HG02943 (cell line): ENCODE measurements around the gene ABTB1.
"Not testable (repeated sequence)": the region's sequence is repeated elsewhere in the genome, so short reads cannot be mapped to it uniquely, and the experiment has no call there.

Source experiments
- ATAC-seq: cut with Tn5 transposase; IDR thresholded peaks from one replicate; pipeline ENCODE4 v1.9.1; 2021; ENCODE audit warnings: mild to moderate bottlenecking, low read depth, moderate library complexity; ENCODE audit not compliant: unreplicated experiment

Gene ABTB1

DNA sequence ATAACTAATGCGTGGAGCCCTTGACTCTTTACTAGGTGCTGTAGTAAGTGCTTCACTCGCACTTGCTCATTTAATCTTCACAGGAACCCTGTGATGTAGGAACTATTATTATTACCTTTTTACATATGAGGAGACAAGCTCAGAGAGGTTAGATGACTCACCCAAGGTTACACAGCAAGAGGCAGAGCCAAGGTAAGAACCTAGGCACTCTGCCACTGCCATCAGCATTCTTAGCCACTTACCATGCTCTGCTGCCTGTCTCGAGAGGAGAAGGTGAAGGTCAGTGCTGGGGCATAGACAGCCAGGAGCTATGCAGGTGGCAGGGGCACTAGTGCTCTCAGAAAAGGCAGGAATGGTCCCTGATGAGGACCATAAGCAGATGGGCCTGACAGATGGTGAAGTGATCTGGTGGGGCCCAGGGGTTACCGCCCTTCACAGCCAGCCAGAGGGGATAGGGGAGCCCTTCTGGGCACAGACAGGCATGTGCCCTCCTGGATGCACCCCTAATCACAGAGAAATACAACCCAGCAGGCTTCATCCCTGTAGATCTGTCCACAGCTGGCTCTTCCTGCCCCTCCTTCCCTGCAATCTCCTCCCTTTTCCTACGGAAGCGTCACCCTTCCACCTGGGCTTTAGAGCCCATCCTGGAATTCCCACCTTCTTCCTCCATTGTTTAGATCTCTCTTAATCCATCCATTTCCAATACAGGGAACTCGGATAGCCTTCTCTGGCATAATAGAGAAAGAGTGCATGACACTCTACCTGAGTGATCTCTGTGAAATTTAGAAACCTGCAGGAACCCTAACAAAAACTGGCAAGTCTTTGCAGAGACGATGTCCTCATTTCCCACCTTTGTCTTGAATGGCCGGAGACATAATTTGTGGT, 26.9 kb downstream of the ABTB1 start:
- ATAC-seq, result no peak

GRCh38 chr3:127700406-127700805, 27.7 kb downstream of the ABTB1 start:
- no peak for ATAC-seq

DNA sequence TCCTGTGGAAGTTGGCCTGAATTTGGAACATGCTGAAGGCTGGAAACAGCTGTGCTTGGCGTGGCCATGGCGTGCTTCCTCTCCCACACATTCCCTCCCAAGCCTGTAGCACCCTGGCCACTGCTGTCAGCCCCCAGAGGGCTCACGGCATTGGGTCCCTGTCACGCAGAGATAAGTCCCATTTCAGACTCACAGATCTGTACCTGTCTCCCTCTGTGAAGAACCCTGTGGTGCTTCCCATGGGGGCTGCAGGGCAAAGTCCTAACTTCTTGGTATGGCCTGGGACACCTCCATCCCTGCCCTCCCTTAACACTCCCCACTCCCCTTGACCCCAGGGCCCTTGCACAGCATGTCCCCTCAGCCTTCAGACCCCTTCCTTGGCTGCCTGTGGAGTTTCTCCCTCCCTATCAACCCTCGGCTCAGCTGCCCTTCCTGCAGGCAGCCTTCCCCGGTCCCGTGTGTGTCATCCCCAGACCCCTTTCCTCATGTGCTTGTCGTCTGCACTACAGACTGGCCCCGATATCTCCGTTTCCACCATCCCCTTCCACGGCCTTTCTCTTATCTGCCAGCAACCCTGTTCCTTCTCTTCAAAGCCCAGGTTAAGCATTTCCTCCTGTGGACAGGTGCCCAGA, 28.6 kb downstream of the ABTB1 start:
- ATAC-seq, result no peak

- no peak for ATAC-seq
Observed at GRCh38 chr3:127702151-127702578, 29.4 kb downstream of the ABTB1 start.

- not testable (repeated sequence) for ATAC-seq
Observed at GRCh38 chr3:127704840-127705239, 32.1 kb downstream of the ABTB1 start.

DNA sequence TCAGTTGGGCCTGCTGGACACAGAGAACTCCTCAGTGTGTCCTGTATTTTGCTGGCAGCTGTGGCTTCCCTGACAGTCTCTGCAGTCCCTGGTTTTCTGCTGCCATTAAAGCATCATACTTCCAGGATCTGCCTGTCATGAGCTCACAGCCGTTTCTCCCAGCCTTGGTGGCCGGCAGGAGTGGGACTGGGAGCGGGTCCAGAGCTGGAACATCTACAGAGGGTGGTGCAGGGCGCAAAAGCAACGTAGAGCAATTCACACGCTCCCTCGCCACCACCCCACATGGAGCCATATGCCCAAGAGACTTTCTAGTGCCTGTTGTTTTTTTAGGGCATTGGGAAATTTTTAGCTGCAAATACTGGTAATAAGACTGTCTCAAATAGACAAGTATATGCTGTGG, 33.6 kb downstream of the ABTB1 start:
- ATAC-seq, result no peak

DNA sequence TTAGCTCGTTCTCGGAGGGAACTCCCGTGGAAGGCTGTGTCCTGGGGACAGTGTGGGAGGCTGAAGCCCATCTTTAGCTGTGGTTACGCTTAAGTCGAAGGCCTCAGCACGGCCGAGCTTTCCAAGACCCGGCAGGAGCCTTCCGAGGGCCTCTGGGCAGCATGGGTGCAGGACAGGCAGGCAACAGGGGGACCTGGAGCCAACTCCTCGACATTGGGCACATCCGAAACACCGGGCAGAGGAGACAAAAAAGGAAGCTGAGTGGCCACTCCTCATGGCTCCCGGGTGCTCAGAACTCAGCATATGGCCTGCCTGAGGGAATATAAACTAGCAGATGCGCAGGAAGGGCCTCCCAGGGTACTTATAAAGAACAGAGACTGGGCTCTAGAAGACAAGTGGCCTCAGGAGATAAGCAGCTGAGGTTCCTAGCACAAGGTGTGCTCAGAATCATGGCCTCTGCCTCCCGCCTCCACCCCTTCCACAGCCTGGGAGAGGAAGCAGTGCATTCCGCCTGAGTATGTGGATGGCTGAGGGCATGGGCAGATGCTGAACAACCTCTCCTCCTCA, 34.1 kb downstream of the ABTB1 start:
- ATAC-seq, result no peak

DNA sequence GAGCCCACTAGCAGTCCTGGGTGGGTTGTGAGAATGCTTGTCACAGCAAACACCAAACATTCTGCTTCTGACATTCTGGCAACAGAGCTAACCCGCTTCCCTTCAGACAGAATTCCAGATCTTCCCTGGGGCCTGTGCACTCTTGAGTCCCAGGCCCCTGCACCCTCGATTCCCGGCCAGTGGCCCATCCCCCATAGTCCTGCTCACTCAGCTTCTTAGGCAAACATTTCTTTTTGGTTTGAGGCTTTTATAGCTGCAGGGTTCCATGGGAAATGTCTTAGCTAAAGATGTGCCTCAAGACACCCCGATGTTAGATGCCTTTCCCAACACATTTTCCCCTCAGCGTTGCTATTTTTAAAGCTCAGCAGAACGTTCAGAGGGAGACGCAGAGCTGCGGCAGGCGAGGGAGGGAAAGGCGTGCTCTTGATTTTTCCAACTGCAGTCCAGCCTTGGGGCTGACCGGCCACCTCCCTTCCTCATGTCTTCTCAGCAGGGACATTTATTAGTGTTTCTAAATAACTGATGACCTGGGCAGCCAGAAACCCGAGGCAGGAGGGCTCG, 35.2 kb downstream of the ABTB1 start:
- no peak for ATAC-seq

- ATAC-seq, result no peak
Observed at GRCh38 chr3:127708837-127709236, 36.1 kb downstream of the ABTB1 start.

GRCh38 chr3:127709320-127710060, 36.7 kb downstream of the ABTB1 start:
- ATAC-seq, result no peak

- ATAC-seq, result no peak
Observed at GRCh38 chr3:127710155-127710941, 37.6 kb downstream of the ABTB1 start.

DNA sequence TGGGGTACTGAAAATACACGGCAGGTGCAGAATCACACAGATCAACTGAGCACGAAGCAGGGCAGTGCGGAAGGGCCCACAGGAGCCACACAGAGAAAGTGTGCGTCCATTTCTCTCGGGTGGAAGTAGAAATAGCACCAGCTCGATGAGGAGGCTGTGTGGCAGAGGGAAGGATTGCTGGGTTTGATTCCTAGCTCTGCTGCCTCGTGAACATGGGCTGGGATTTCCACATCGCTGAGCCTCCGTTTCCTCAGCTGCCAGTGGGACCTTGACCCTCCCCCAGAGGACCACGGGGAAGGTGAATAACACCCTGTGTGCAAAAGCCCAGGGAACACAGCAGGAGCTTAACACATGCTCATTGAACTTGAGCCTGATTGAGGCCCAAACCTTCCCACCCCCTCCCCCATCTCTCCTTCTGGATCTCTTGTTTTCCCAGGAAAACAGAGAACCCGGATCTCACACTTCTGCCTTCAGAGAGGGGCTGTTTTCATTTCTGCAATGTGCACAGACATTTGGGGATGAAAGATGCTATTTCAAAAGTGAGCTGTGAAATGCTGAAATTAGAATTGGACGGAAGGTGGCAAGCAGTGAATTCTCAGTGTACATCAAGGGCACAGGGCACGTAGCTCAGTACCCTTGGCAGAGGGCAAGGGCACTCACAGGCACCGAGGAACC, 38.4 kb downstream of the ABTB1 start:
- no peak for ATAC-seq

DNA sequence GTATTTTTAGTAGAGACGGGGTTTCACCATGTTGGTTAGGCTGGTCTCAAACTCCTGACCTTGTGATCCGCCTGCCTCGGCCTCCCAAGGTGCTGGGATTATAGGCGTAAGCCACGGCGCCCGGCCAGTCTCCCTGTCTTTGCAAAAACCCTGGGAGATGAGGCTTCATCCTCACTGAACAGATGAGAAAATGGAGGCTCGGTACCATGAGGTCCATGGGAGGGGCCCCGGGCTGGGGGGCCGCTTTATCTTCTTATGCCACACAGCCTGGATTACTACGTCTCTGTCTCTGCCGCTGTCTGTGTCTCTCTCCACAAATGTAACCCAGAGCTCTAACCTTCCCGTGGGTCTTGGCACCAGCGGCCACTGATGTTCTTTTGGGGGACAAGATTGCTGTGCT, 39.1 kb downstream of the ABTB1 start:
- ATAC-seq, result no peak

GRCh38 chr3:127712461-127712860, 39.7 kb downstream of the ABTB1 start:
- no peak for ATAC-seq

- no peak for ATAC-seq
Observed at GRCh38 chr3:127712881-127713771, 40.4 kb downstream of the ABTB1 start.

DNA sequence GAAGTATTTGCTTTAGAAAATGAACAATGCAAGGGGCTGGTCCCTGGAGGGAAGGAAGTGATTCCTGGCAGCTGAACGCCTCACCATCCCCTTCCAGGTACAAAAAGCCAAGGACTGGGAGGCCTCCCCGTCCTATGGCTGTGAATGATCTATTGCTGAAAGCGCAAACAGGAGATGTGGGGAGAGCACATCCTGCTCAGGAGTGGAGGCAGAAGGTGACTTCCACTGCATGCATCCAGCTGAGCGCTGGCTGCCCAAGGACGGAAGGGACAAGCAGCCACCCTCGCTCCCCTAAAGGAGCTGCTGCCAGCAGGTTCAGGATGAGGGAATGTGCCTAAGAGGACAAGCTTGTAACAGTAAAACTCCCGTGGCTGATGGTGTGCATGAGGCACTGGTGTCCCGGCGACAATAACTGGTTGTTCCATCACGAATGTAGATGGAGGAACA, 41.4 kb downstream of the ABTB1 start:
- no peak for ATAC-seq

DNA sequence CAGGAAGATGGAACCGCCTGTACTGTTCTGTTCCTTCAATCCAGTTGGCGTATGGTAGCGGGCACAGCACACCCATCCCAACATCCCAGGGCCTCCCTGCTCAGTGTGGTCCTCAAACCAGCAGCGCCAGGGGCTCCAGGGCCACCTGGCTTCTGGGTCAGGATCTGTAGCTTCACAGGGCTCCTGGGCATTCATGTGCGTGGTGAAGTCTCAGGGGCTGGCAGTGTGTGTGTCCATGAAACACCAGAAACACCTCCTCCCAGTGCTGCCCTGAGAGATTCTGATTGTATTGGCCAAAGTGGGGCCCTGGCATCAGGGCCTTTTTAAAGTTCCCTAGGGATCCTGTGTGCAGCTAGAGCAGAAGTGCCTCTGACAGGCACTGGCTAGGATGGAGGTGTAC, 42.1 kb downstream of the ABTB1 start:
- ATAC-seq, result no peak

DNA sequence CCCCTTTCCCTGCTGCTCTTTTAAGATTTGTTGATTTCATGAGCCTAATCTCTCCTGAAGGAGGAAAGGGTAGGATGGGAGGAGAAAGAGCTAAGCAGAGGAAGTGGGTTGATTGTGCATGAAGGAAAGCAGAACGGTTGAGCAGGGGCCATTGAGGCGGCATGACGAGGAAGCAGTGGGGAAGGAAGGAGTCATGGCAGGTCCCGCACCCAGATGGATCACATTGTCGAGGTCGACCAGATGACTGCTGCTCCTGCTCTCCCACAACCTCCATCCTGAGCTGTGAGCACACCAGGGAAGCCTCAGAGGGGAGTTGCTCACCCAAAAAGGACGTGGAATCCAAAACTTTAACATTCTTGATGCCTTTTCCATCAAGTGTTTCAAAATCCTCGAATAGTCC, 42.8 kb downstream of the ABTB1 start:
- no peak for ATAC-seq
